ENCODE results near the gene TP63.

- TF ChIP-seq CTCF (IDR thresholded peaks at IDR 0.05) (no peak), POLR2A (IDR thresholded peaks at IDR 0.05) (no peak)
These were observed 202.1 kb downstream of the TP63 start for GRCh38 chr3:189833266-189833665.

Measured in adrenal gland (tissue), 5 donors.